B cell (primary cell): Measurements from ENCODE around the gene MSI1. TPM values are rescaled to one million over a fixed set of nuclear protein-coding genes. Genes with fewer than 3 reads are reported as not detected.
A peak's percentile ranks its signal among the peaks of the same experiment; 100 is the strongest.

ENCODE experiments used
- ATAC-seq: fragments of 200-7000 bp; cut with Tn5 transposase; one replicate; pipeline ENCODE4 v1.10.0; 2021; ENCODE audit warnings: low read depth, mild to moderate bottlenecking, moderate number of reproducible peaks, moderate library complexity
- CTCF ChIA-PET: fragments of 350-600 bp; sonication (Branson Sonifier 250); formaldehyde crosslinking; loops from one replicate; lab custom pipeline; 2021; ENCODE audit warnings: antibody characterized with exemption, inconsistent platforms; lab: Charles Lee
- POLR2A ChIA-PET: fragments of 350-600 bp; sonication (Branson Sonifier 250); formaldehyde crosslinking; loops from one replicate; lab custom pipeline; 2021; ENCODE audit warnings: antibody characterized with exemption; lab: Charles Lee
- DNase-seq: peaks from one replicate; pipeline ENCODE4 v3.0.0; 2013
- H2AFZ ChIP-seq: 2 replicates; pipeline ENCODE4 v1.6.1; 2012; ENCODE audit warnings: mild to moderate bottlenecking, low read depth, low read length; ENCODE audit not compliant: insufficient read depth, poor library complexity, severe bottlenecking
- H3K27ac ChIP-seq, 2 donors: 1 replicate in 1 of 2; 2 replicates in 1 of 2; pipeline ENCODE4 v1.5.1; 2012 to 2013; ENCODE audit warnings: low read length in 2 of 2, mild to moderate bottlenecking in 2 of 2, moderate library complexity in 1 of 2
- H3K27me3 ChIP-seq, 4 experiments: fragments of 200-600 bp in 1 of 4; sonication (generic) in 1 of 4; replicated peaks in 1 of 4; 1 replicate in 2 of 4; 2 replicates in 2 of 4; pipeline versions ENCODE4 v1.6.1 to v1.7.0; 2013 to 2016; ENCODE audit warnings: low read length in 3 of 4, mild to moderate bottlenecking in 2 of 4, mixed read lengths in 1 of 4, moderate library complexity in 1 of 4; ENCODE audit not compliant: insufficient read depth in 4 of 4, control insufficient read depth in 3 of 4; ENCODE audit errors: control extremely low read depth in 1 of 4
- H3K36me3 ChIP-seq, 2 experiments: replicated peaks in 1 of 2; 1 replicate in 1 of 2; 2 replicates in 1 of 2; pipeline versions ENCODE4 v1.6.1 to v1.7.1; 2013; ENCODE audit warnings: low read length in 1 of 2; ENCODE audit not compliant: insufficient read depth in 2 of 2, control insufficient read depth in 1 of 2; ENCODE audit errors: control extremely low read depth in 1 of 2, extremely low read depth in 1 of 2
- H3K4me1 ChIP-seq, 2 donors: fragments of 200-600 bp in 1 of 2; sonication (generic) in 1 of 2; 1 replicate in 1 of 2; 2 replicates in 1 of 2; pipeline versions ENCODE4 v1.5.1 to v1.6.1; 2013 to 2017; ENCODE audit warnings: low read length in 2 of 2; ENCODE audit not compliant: control insufficient read depth in 2 of 2, insufficient read depth in 2 of 2
- H3K4me2 ChIP-seq: replicated peaks from 2 replicates; pipeline ENCODE3; 2012; ENCODE audit warnings: mild to moderate bottlenecking, low read depth, low read length; ENCODE audit not compliant: poor library complexity, severe bottlenecking
- H3K4me3 ChIP-seq, 5 experiments: fragments of 200-600 bp in 1 of 5; sonication (generic) in 1 of 5; 1 replicate in 3 of 5; 2 replicates in 2 of 5; pipeline versions ENCODE4 v1.5.1 to v1.7.0; 2011 to 2016; ENCODE audit warnings: low read length in 4 of 5, mild to moderate bottlenecking in 4 of 5, low read depth in 2 of 5, control low read depth in 1 of 5, moderate library complexity in 1 of 5; ENCODE audit not compliant: insufficient read depth in 1 of 5; ENCODE audit errors: control extremely low read depth in 1 of 5, extremely low read depth in 1 of 5
- H3K79me2 ChIP-seq: fragments of 200-600 bp; sonication (generic); one replicate; pipeline ENCODE4 v1.6.0; 2016; ENCODE audit warnings: low read length; ENCODE audit not compliant: control insufficient read depth, insufficient read depth
- H3K9ac ChIP-seq: fragments of 200-600 bp; sonication (generic); 2 replicates; pipeline ENCODE4 v1.6.1; 2017; ENCODE audit warnings: mild to moderate bottlenecking, low read length, moderate library complexity
- H3K9me3 ChIP-seq, 3 donors: one replicate each; pipeline versions ENCODE4 v1.6.1 to v1.7.1; 2013; ENCODE audit warnings: low read length in 2 of 3; ENCODE audit not compliant: control insufficient read depth in 2 of 3, insufficient read depth in 1 of 3; ENCODE audit errors: control extremely low read depth in 1 of 3
- H4K20me1 ChIP-seq: 2 replicates; pipeline ENCODE4 v1.6.0; 2012; ENCODE audit warnings: mild to moderate bottlenecking, low read length; ENCODE audit not compliant: insufficient read depth, control insufficient read depth, poor library complexity, severe bottlenecking
- H3K27ac Mint-ChIP-seq: one replicate; pipeline ENCODE4 v1.8.0; 2021; ENCODE audit warnings: mixed read lengths
- H3K27me3 Mint-ChIP-seq: one replicate; pipeline ENCODE4 v1.8.0; 2021; ENCODE audit warnings: mixed read lengths
- H3K4me1 Mint-ChIP-seq: one replicate; pipeline ENCODE4 v1.8.0; 2021; ENCODE audit warnings: mixed read lengths
- H3K4me3 Mint-ChIP-seq: one replicate; pipeline ENCODE4 v1.8.0; 2021; ENCODE audit warnings: mixed read lengths
- H3K9me3 Mint-ChIP-seq: one replicate; pipeline ENCODE4 v1.8.0; 2022; ENCODE audit warnings: mixed read lengths; ENCODE audit not compliant: insufficient read depth
- CTCF ChIP-seq: fragments of 200-600 bp; IDR thresholded peaks from one replicate; pipeline ENCODE4 v1.8.0; 2022; ENCODE audit warnings: antibody characterized with exemption, mild to moderate bottlenecking
- EZH2 ChIP-seq: IDR thresholded peaks from 2 replicates; pipeline ENCODE4 v1.6.1; 2012; ENCODE audit warnings: borderline replicate concordance, low read depth, mild to moderate bottlenecking, moderate library complexity, low read length; ENCODE audit not compliant: insufficient read depth, poor library complexity, severe bottlenecking
- WGBS: methylation state at CpG from one replicate; pipeline ENCODE4 v1.1.5; 2013; ENCODE audit warnings: missing lambda C conversion rate; ENCODE audit not compliant: insufficient coverage; 5-methylcytosine and 5-hydroxymethylcytosine counted together
- intact Hi-C: fragments of 100-400 bp; cut with micrococcal nuclease; formaldehyde crosslinking; loops from one replicate; pipeline ENCODE4 v1.10.0; 2022
- polyA minus RNA-seq: library from RNA; depleted of rRNA, polyadenylated mRNA; stranded (reverse); fragments of >200 nt; gene quantifications from 2 replicates; pipeline ENCODE4 v1.2.3, GENCODE V29; 2012
- polyA plus RNA-seq: library from polyadenylated mRNA; depleted of rRNA; stranded (reverse); fragments of >200 nt; gene quantifications from 2 replicates; pipeline ENCODE4 v1.2.3, GENCODE V29; 2012
- total RNA-seq, 2 donors: library from RNA; stranded (reverse); fragments of 120-200 nt in 1 of 2; gene quantifications; 1 replicate in 1 of 2; 2 replicates in 1 of 2; pipeline versions ENCODE4 v1.2.3 to v1.2.4, GENCODE V29; 2013 to 2022

MSI1 gene
- total RNA-seq (not detected in 2 replicates), polyA plus RNA-seq (not detected in 2 replicates), polyA minus RNA-seq (not detected in 2 replicates)
- total RNA-seq (2013), result 0.05 TPM

- H3K27me3 ChIP-seq, result peaks cover 0 to 74% (median 41%) of the 10 kb centered on the region in 4 experiments
- H3K4me3 ChIP-seq, result peak within 1 kb of the TSS in 3 of 5 experiments; percentile 15 to 38 (median 23)
- H3K4me1 Mint-ChIP-seq, result peaks cover 17% of the 10 kb centered on the region
- H2AFZ ChIP-seq, result peak within 1 kb of the TSS; percentile 27
- H4K20me1 ChIP-seq, result no peaks in the 10 kb centered on the region
- H3K9ac ChIP-seq, result peak within 1 kb of the TSS; percentile 32
- H3K9me3 ChIP-seq, result no peaks in the 10 kb centered on the region
- H3K79me2 ChIP-seq, result no peaks in the 10 kb centered on the region
- ChIA-PET POLR2A (no interaction called here), CTCF (no interaction called here)
- peak; percentile 33 for DNase-seq
- peak within 1 kb of the TSS; percentile 81 for H3K4me3 Mint-ChIP-seq
- TF ChIP-seq CTCF (no peak), EZH2 (no peak)
- no peaks in the 10 kb centered on the region for H3K9me3 Mint-ChIP-seq
- peaks cover 74% of the 10 kb centered on the region for H3K27me3 Mint-ChIP-seq
- H3K4me1 ChIP-seq, result peaks cover 8 to 22% of the 10 kb centered on the region in 2 donors
- 1% methylated on average over 119 of the region's 119 CpGs for WGBS
- ATAC-seq, result peak; percentile 17
- no peak within 1 kb of the TSS for H3K27ac ChIP-seq
- intact Hi-C loops, result no loop called here
- no peak within 1 kb of the TSS for H3K27ac Mint-ChIP-seq
- no peaks in the 10 kb centered on the region for H3K36me3 ChIP-seq
- peak within 1 kb of the TSS; percentile 73 for H3K4me2 ChIP-seq
Measured at GRCh38 chr12:120368789-120369602, at the start of gene MSI1. MSI1 (minus strand) TSS chr12:120369164; CDS start chr12:120369091, 73 bp downstream.
